OCI-LY3 (cell line): ENCODE measurements around the gene B4GALNT4.

Source experiments
- H2AFZ ChIP-seq: fragments of 200-600, 300-600 bp; shearing (Covaris generic); 2 replicates; pipeline ENCODE4 v1.6.0; 2014; ENCODE audit warnings: antibody characterized with exemption, low read depth, low read length
- H3K27ac ChIP-seq: fragments of 200-600, 300-600 bp; sonication (generic); 2 replicates; pipeline ENCODE4 v1.5.1; 2014; ENCODE audit warnings: mild to moderate bottlenecking, low read length, moderate library complexity, mixed read lengths
- H3K27me3 ChIP-seq: fragments of 200-600, 300-600 bp; sonication (generic); 2 replicates; pipeline ENCODE4 v1.6.1; 2014; ENCODE audit warnings: low read depth, low read length, mixed read lengths
- H3K36me3 ChIP-seq: fragments of 200-600, 300-600 bp; sonication (generic); replicated peaks from 2 replicates; pipeline ENCODE3; 2014; ENCODE audit warnings: low read depth, low read length, mixed read lengths
- H3K4me1 ChIP-seq: fragments of 300-600, 200-600 bp; sonication (generic); 2 replicates; pipeline ENCODE4 v1.6.1; 2014; ENCODE audit warnings: low read length, mixed read lengths
- H3K4me2 ChIP-seq: fragments of 200-600, 300-600 bp; sonication (generic); 2 replicates; pipeline ENCODE4 v1.6.1; 2014; ENCODE audit warnings: low read length, mixed read lengths
- H3K4me3 ChIP-seq: fragments of 300-600, 200-600 bp; sonication (generic); 2 replicates; pipeline ENCODE4 v1.5.1; 2014; ENCODE audit warnings: antibody characterized with exemption, mild to moderate bottlenecking, low read length, moderate library complexity
- H3K79me2 ChIP-seq: fragments of 300-600, 200-600 bp; shearing (Covaris generic); 2 replicates; pipeline ENCODE4 v1.6.1; 2014; ENCODE audit warnings: mild to moderate bottlenecking, low read length, mixed read lengths
- H3K9ac ChIP-seq: fragments of 300-600, 200-600 bp; shearing (Covaris generic); 2 replicates; pipeline ENCODE4 v1.6.0; 2014; ENCODE audit warnings: mild to moderate bottlenecking, low read length, moderate library complexity
- H3K9me3 ChIP-seq: fragments of 200-600, 300-600 bp; shearing (Covaris generic); 2 replicates; pipeline ENCODE4 v1.6.1; 2014; ENCODE audit warnings: low read length, mixed read lengths; ENCODE audit not compliant: insufficient read depth
- H4K20me1 ChIP-seq: fragments of 200-600, 300-600 bp; sonication (generic); 2 replicates; pipeline ENCODE4 v1.6.1; 2016; ENCODE audit warnings: low read length, mixed read lengths; ENCODE audit not compliant: insufficient read depth
- EZH2phosphoT487 ChIP-seq: fragments of 200-600 bp; shearing (Covaris generic); IDR thresholded peaks from 2 replicates; pipeline ENCODE4 v1.6.1; 2018; ENCODE audit warnings: antibody characterized with exemption, mixed run types, low read depth
- TF ChIP-seq, protein P1 (sequence below): fragments of 200-600, 300-600 bp; sonication (generic); IDR thresholded peaks from 2 replicates; pipeline ENCODE4 v1.5.1; 2014; ENCODE audit warnings: antibody characterized with exemption, low read length, low read depth

B4GALNT4 gene

DNA sequence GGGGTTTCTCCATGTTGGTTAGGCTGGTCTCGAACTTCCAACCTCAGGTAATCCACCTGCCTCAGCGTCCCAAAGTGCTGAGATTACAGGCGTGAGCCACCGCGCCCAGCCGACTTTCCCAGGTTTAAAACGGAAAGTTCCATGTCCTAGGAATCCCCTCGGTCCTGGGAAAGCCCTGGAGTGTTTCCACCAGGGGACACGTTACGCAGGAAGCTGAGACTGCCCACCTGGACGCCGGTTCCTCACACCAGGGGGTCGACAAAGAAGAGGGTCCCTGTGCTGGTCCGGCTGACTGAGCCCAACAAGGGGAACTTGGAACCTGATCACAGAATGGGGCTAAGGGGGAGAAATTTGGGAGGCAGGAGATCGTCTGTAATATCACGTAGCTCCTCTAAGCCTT, 3.5 kb upstream of the B4GALNT4 start:
- no peak overlapping the region for H2AFZ ChIP-seq
- H3K4me1 ChIP-seq, result peaks cover 5% of the 10 kb centered on the region
- no peak overlapping the region for H3K4me2 ChIP-seq
- TF ChIP-seq, protein P1, sequence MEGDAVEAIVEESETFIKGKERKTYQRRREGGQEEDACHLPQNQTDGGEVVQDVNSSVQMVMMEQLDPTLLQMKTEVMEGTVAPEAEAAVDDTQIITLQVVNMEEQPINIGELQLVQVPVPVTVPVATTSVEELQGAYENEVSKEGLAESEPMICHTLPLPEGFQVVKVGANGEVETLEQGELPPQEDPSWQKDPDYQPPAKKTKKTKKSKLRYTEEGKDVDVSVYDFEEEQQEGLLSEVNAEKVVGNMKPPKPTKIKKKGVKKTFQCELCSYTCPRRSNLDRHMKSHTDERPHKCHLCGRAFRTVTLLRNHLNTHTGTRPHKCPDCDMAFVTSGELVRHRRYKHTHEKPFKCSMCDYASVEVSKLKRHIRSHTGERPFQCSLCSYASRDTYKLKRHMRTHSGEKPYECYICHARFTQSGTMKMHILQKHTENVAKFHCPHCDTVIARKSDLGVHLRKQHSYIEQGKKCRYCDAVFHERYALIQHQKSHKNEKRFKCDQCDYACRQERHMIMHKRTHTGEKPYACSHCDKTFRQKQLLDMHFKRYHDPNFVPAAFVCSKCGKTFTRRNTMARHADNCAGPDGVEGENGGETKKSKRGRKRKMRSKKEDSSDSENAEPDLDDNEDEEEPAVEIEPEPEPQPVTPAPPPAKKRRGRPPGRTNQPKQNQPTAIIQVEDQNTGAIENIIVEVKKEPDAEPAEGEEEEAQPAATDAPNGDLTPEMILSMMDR, result no peak
- no peak for TF ChIP-seq EZH2phosphoT487
- no peaks in the 10 kb centered on the region for H3K79me2 ChIP-seq
- no peak overlapping the region for H3K4me3 ChIP-seq
- no peak overlapping the region for H3K27ac ChIP-seq
- no peaks in the 10 kb centered on the region for H3K36me3 ChIP-seq
- H3K9me3 ChIP-seq, result no peaks in the 10 kb centered on the region
- no peaks in the 10 kb centered on the region for H4K20me1 ChIP-seq
- no peak overlapping the region for H3K9ac ChIP-seq
- H3K27me3 ChIP-seq, result no peaks in the 10 kb centered on the region

DNA sequence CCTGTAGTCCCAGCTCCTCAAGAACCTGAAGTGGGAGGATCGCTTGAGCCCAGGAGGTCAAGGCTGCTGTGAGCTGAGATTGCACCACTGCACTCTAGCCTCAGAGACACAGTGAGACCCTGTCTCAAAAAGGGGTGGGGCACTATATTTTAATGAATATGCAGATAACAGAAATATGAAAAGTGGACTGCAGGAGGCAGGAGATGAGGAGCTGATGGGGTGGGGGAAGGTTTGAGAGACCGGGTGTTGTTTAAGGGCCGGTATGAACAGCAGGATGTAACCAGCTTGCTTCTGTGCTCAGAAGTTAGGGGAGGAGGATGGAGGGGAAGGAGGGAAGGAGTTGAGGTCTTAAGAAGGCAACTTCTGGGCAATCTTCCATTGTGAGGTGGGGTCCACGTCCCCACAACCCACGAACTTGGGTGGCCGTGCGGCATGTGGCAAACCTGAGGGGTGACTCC, 1.3 kb upstream of the B4GALNT4 start:
- H3K4me1 ChIP-seq, result peaks cover 5% of the 10 kb centered on the region
- TF ChIP-seq, protein P1, result no peak
- no peak for TF ChIP-seq EZH2phosphoT487
- no peaks in the 10 kb centered on the region for H3K27me3 ChIP-seq
- H3K36me3 ChIP-seq, result no peaks in the 10 kb centered on the region
- H3K27ac ChIP-seq, result no peak overlapping the region
- no peak overlapping the region for H3K9ac ChIP-seq
- no peaks in the 10 kb centered on the region for H4K20me1 ChIP-seq
- H3K4me3 ChIP-seq, result no peak overlapping the region
- no peak overlapping the region for H2AFZ ChIP-seq
- no peaks in the 10 kb centered on the region for H3K9me3 ChIP-seq
- H3K79me2 ChIP-seq, result no peaks in the 10 kb centered on the region
- no peak overlapping the region for H3K4me2 ChIP-seq

DNA sequence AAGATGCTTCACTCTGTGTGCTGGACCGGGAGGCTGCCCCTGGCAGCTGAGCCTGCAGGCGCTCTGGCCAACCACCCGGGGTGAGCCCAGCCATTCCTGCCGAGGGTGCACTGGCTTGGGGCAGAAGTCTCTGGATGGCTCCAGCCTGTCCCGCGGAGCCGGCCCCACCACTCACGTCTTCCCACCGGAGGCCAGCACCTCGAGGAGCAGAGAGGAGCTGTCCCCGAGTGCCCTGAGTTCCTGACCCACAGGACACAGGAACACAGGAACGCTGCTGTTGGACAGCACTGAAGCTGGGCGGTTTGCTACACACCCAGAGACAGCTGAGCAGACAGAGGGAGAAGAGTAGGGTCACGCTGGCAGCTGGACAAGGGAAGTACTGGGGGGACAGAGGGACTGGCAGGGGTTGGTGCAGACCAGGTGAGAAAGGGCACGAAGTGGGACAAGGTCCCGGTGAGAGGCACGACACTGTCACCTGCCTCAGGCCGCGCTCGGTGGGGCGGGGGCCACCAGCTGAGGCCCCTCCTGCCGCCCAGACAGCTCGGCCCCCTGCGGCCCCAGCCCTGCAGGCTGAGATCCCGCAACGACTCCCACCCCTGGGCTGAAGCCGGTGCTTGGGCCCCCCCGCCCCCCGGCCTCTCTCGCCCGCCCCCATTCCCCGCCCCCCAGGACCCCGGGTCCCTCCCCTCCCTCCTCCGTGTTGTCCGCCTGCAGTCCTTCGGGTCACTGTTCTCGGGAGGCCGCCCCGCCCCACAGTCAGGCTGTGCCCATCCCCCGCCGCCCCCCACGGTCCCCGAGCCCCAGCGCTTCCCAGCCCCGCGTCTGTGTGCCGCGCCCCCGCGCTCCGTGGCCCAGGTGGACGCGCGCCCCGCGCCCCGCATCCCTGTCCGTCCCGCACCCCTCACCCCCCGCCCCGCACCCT, 624 bp upstream of the B4GALNT4 start:
- peaks cover 5% of the 10 kb centered on the region for H3K4me1 ChIP-seq
- H3K4me3 ChIP-seq, result no peak overlapping the region
- no peaks in the 10 kb centered on the region for H3K79me2 ChIP-seq
- no peak overlapping the region for H3K27ac ChIP-seq
- no peak for TF ChIP-seq EZH2phosphoT487
- TF ChIP-seq, protein P1, result no peak
- no peak overlapping the region for H2AFZ ChIP-seq
- H3K4me2 ChIP-seq, result no peak overlapping the region
- H3K36me3 ChIP-seq, result no peaks in the 10 kb centered on the region
- no peak overlapping the region for H3K9ac ChIP-seq
- no peaks in the 10 kb centered on the region for H4K20me1 ChIP-seq
- H3K9me3 ChIP-seq, result no peaks in the 10 kb centered on the region
- no peaks in the 10 kb centered on the region for H3K27me3 ChIP-seq

DNA sequence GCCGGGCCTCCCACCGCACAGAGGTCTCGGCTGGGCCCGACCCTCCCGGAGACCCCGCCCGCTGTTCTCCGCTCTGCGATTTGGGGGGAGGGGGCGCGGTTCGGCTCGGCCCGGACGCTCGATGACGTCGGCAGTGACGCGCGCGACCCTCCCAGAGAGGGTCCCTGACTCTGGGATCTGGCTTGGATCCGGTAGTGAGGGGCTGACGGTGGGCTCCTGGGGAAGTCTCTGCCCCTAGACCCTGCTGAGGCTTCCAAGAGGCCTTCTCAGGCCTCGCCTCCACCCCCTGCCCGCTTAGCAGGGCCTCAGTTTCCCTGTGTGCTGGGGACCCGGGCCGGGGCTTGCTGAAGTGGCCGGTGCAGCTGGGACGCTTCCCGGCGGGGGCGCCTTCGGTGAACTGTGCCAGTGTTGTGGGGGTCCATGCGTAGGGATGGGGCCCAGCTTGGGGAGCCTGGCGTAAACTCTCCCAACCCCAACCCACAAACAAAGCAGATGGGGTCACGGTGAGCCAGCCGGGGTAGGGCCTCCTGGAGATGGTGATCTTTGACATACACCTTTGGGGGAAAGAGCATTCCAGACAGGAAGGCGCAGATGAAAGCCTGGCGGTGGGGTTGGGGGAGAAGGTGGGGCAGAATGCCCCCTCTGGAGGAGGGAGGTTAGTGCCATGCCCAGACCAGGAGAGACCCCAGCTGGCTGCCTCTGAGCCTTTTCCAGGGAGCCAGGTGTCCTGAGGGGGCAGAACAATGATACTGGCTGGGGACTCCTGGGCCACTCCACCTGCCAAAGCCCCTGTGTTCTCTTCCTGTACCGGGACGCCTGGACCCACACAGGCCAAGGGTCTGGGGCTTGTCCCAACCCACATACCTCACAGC, 1.0 kb downstream of the B4GALNT4 start:
- H3K4me1 ChIP-seq, result no peaks in the 10 kb centered on the region
- H2AFZ ChIP-seq, result no peak overlapping the region

More for the DNA sequence above, 1.0 kb downstream of the B4GALNT4 start:
- Histone ChIP-seq H3K79me2 (no peaks in the 10 kb centered on the region), H3K27ac (no peak overlapping the region), H3K9me3 (no peaks in the 10 kb centered on the region), H3K9ac (no peak overlapping the region), H3K36me3 (no peaks in the 10 kb centered on the region), H3K27me3 (no peaks in the 10 kb centered on the region), H4K20me1 (no peaks in the 10 kb centered on the region), H3K4me3 (no peak overlapping the region), H3K4me2 (no peak overlapping the region)
- TF ChIP-seq, protein P1, result no peak
- TF ChIP-seq EZH2phosphoT487, result no peak
